DOHH2 (cell line): ENCODE results near the gene ATP8A2.
"Not testable (repeated sequence)": the region's sequence is repeated elsewhere in the genome, so short reads cannot be mapped to it uniquely, and the experiment has no call there.

Experiments used
- CTCF ChIP-seq: fragments of 200-600 bp; sonication (generic); IDR thresholded peaks from one replicate; pipeline ENCODE4 v1.5.1; 2014; ENCODE audit warnings: antibody characterized with exemption, mild to moderate bottlenecking, low read depth, low read length; ENCODE audit not compliant: poor library complexity, severe bottlenecking
- EZH2phosphoT487 ChIP-seq: fragments of 200-600 bp; sonication (generic); IDR thresholded peaks from 2 replicates; pipeline ENCODE4 v1.6.1; 2017; ENCODE audit warnings: borderline replicate concordance, mild to moderate bottlenecking, antibody characterized with exemption, low read length, moderate library complexity, mixed read lengths

- TF ChIP-seq EZH2phosphoT487, CTCF: not testable (repeated sequence)
Measured at GRCh38 chr13:25774056-25774455, 402.3 kb downstream of the ATP8A2 start.
